ENCODE measurements around the gene CPNE6.
"Not testable (repeated sequence)": the region's sequence is repeated elsewhere in the genome, so short reads cannot be mapped to it uniquely, and the experiment has no call there.

GRCh38 chr14:24024939-24025418 lies 46.4 kb upstream of the CPNE6 start:
- TF ChIP-seq GABPA (IDR thresholded peaks at IDR 0.05 in 1 of 2, conservative IDR thresholded peaks at IDR 0.05 in 1 of 2); CTCF (IDR thresholded peaks at IDR 0.05; ENCODE audit: low read depth, low read length, missing input control): not testable (repeated sequence)
